Endothelial cell of umbilical vein (primary cell): ENCODE data around the gene PHC3.

Source experiments
- GATA2 ChIP-seq: IDR thresholded peaks from 2 replicates; pipeline ENCODE4 v1.7.0; 2011; ENCODE audit warnings: low read depth, mild to moderate bottlenecking, moderate library complexity, mixed read lengths, low read length; ENCODE audit not compliant: insufficient read length, insufficient read depth
- JUN ChIP-seq: IDR thresholded peaks from 2 replicates; pipeline ENCODE4 v1.6.1; 2011; ENCODE audit warnings: borderline replicate concordance, low read depth; ENCODE audit not compliant: insufficient read length, insufficient read depth
- MYC ChIP-seq: IDR thresholded peaks from one replicate; pipeline ENCODE4 v1.6.1; 2011; ENCODE audit warnings: mild to moderate bottlenecking, low read depth, low read length
- POLR2A ChIP-seq: IDR thresholded peaks from 2 replicates; pipeline ENCODE4 v1.6.1; 2012; ENCODE audit warnings: low read depth, mild to moderate bottlenecking, control low read depth, low read length
- POLR2AphosphoS5 ChIP-seq: IDR thresholded peaks from 2 replicates; pipeline ENCODE4 v1.6.1; 2012; ENCODE audit warnings: low read depth, mild to moderate bottlenecking, control low read depth, low read length, moderate library complexity; ENCODE audit not compliant: insufficient read depth
- TF ChIP-seq, protein P1 (sequence below), 2 donors: IDR thresholded peaks; 1 replicate in 1 of 2; 2 replicates in 1 of 2; pipeline ENCODE4 v1.5.1; 2011; ENCODE audit warnings: low read length in 2 of 2, mild to moderate bottlenecking in 2 of 2, moderate library complexity in 2 of 2, control low read depth in 1 of 2, inconsistent platforms in 1 of 2, low read depth in 1 of 2; ENCODE audit not compliant: insufficient read depth in 1 of 2; ENCODE audit errors: extremely low read depth in 1 of 2
- TF ChIP-seq, protein P2 (sequence below): IDR thresholded peaks from 2 replicates; pipeline ENCODE4 v1.6.1; 2011; ENCODE audit not compliant: insufficient read depth, insufficient read length

DNA sequence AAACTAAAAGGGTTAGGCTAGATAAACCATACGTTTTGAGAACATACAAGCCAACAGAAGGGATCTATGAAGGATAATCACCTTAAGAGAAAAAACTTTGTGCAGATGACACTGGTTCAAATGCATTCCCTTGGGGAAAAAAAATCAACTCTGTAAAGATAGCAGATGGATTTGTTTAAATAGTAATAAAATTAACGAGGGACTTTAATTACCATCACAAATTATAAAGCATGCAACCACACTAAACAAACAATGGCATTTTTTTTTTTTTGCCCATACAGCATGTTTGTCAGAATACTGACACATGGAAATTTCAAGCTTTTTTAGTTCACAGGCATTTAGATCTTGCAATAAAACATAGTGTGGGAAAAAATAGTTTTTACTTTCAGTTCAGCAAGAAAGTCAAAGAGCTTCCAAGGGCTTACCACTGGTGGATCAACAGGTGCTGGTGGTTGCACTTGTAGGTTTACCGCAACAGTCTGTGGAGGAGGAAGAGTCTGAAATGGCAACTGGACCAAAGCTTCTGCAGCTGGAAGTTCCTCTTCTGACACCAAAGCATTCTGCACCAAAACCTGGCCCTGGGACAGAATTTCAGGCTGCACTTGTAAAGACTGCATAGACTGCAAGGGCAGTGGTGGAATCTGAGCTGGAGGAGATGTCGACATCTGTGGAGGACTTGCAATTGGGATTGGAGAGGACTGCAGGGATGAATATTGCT lies 53.1 kb downstream of the PHC3 start:
- TF ChIP-seq POLR2A (no peak), JUN (no peak), GATA2 (no peak), POLR2AphosphoS5 (no peak), MYC (no peak)
- TF ChIP-seq, protein P1, sequence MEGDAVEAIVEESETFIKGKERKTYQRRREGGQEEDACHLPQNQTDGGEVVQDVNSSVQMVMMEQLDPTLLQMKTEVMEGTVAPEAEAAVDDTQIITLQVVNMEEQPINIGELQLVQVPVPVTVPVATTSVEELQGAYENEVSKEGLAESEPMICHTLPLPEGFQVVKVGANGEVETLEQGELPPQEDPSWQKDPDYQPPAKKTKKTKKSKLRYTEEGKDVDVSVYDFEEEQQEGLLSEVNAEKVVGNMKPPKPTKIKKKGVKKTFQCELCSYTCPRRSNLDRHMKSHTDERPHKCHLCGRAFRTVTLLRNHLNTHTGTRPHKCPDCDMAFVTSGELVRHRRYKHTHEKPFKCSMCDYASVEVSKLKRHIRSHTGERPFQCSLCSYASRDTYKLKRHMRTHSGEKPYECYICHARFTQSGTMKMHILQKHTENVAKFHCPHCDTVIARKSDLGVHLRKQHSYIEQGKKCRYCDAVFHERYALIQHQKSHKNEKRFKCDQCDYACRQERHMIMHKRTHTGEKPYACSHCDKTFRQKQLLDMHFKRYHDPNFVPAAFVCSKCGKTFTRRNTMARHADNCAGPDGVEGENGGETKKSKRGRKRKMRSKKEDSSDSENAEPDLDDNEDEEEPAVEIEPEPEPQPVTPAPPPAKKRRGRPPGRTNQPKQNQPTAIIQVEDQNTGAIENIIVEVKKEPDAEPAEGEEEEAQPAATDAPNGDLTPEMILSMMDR (IDR thresholded peaks at IDR 0.05; ENCODE audit: extremely low read depth in 1 of 2, insufficient read depth in 1 of 2, low read depth in 1 of 2, low read length in 2 of 2) = no peak
- TF ChIP-seq, protein P2, sequence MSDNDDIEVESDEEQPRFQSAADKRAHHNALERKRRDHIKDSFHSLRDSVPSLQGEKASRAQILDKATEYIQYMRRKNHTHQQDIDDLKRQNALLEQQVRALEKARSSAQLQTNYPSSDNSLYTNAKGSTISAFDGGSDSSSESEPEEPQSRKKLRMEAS = no peak
